Measurements from ENCODE around the gene C6orf132.

C6orf132 gene

DNA sequence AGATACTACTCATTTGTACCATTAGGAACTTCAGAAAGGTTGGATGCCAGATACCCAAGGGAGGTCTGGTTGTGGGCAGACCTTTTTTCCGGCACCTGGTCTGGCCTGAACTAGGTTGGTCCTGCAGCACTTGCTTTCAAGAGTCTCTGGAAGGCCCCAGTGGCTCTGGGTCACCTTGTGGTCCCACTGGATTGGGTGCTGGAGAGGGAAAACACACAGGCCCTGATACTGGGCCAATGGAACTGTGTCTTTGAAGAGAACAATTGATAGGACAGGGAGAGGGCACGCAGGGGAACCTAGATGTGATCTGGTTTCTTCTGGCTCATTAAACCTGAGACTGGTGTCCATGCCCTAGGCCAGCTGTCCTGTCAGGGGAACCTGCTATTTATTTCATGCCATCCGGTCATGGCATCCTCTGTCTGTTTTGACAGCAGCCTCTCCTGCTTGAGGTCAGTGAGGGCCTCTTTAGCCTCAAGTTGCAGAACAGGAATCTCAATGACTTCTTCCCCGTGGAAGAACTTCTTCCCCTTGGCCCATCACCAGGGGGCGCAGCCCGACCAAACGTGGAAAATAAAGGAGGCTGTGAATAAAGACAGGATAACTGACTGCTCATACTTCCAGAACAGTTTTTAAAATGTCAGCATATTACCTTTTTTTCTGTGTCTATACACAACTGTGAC, 67.1 kb downstream of the C6orf132 start:
- DNase-seq (ENCODE audit: low spot score) = peak; percentile 78

DNA sequence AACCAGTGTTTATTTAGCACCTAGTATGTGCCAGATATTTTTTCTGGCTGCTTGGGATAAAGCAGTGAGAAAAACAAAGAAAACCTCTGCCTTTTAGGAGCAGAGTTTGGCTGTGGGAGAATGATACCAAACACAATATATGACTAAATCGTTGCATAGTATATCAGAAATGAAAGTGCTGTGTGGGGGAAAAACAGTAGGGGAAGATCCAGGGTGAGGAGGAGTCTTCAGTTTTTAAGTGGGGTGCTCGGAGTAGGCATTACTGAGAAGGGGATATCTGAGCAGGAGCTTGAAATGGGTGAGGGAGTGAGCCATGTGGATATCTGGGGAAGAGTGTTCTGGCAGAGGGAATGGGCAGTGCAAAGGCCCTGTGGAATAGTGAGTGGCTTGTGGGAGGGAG, 69.1 kb downstream of the C6orf132 start:
- no peak for DNase-seq (ENCODE audit: low spot score)

DNA sequence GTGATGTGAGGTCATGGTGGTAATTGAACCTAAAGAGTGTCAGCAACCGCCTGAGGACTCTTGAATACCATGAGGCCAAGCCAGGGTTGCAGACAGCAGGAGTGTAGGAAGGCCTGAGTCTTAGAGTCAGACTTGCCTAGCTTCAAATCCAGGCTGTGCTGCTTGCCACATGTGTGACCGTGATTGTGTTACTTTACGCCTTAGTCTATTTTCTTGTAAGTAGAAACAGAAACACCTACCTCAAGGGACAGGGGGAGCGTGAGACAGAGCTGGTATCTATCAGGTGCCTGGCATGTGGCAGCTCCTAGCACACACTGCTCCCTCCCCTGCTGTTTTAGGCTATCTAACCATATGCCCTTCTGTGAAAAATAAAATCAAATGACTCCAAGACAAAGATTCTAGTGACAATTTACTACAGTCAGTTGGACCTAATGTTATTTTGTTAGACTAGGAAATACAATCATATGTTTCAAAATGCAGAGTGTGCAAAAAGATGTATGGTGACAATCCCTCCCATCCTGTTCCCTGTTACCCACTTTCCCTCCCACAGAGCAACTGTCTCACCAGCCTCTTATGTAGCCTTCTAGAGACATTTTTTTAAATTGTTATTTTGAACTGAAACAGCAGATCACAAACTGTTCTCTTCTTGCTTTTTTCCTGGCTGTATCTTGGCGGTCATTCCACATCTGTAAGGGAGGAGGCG, 70.4 kb downstream of the C6orf132 start:
- DNase-seq (ENCODE audit: low spot score) = no peak

DNA sequence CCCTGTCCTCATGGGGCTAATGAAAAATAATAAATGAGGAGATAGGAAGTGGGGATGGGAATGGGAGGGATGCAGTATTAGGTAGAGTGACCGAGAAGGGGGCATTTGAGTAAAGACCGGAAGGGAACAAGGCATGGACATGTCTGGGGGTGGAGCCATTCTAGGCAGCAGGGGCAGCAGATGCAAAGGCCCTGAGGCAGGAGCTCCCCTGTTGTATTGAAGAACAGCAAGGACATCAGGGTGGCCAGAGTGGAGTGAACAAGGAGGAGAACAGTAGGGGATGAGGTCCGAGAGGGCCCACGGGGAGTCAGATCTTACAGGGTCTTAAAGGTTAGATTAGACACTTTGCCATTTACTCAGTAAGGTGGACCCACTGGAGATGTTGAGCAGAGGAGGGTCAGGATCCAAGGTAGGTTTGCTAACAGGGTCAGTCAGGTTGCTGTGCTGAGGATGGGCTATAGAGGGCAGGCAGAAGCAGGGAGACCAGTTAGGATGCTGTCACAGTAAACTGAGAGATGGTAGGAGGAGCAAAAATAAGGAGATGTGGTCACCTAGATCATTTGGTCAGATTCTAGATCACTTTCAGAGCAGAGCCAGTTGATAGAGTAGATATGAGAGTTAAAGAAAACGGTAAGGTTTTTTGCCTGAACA, 73.4 kb downstream of the C6orf132 start:
- no peak for DNase-seq (ENCODE audit: low spot score)

DNA sequence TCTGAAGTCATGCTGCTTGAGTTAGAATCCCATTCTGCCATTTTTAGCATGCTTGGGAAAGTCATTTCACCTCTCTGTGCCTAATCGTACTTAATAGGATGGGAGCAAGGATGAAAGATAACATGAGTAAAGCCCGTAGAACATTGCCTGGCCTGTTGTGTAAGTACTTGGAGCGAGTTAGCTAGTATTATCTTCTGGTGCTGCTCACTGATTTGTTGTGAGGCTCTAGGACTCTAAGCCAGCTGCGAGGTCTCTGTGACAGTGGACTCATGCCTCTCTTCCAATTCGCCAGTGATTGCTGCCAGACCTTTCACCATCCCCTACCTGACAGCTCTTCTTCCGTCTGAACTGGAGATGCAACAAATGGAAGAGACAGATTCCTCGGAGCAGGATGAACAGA, 74.2 kb downstream of the C6orf132 start:
- DNase-seq (ENCODE audit: low spot score) = no peak

DNA sequence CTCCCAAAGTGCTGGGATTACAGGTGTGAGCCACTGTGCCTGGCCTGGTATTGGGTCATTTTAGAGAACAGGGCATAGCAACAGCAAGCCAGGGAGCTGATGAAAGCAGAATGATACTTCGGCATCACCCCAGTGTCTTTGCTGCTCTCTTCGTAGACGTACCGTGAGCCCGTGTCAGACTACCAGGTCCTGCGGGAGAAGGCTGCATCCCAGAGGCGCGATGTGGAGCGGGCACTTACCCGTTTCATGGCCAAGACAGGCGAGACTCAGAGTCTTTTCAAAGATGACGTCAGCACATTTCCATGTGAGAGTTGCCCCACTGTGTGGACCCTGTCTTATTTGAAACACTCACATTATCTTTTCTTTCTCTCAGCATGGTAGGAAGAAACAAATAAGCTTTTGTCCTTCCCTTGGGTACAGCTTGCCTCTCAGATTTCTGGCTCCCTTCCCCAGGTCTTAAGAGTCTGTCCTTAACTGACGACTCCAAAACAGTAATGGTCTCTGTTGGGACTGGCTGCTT, 76.2 kb downstream of the C6orf132 start:
- DNase-seq (ENCODE audit: low spot score) = no peak

DNA sequence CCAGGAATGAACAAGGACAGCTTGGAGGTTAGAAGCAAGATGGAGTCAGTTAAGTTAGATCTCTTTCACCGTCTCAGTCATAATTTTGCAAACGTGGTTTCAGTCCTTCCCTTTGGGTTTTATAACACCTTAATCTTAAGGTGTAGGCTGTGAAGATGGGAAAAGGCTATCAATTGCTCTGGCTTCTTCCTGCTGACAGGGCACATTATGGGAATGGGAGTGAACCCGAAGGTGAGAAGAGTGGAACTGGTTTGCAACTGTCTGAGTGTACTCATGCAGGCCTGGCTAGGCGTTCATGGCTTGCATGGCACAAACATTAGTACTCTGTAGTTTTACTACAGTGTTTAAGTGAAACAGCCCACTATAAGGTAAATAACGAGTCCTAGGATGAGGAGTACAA, 82.7 kb downstream of the C6orf132 start:
- no peak for DNase-seq (ENCODE audit: low spot score)

DNA sequence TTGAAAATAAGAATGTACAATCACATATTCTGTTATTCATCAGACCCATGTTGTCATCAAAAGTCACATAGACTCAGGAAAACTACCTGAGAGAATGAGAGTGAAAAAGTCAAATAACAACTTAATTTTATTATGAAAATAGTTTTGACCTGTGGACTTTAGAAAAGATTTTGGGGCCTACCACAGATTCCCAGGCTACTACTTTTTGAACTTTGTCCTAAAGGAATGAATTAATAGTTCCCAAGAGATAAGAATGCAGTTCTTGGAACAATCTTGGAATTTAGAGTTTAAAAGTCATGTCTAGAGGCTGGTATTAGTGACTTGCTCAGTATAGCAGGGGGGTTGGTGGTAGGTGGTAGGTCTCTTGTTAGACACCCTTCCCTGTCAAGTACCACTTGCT, 88.8 kb downstream of the C6orf132 start:
- DNase-seq (ENCODE audit: low spot score) = no peak

DNA sequence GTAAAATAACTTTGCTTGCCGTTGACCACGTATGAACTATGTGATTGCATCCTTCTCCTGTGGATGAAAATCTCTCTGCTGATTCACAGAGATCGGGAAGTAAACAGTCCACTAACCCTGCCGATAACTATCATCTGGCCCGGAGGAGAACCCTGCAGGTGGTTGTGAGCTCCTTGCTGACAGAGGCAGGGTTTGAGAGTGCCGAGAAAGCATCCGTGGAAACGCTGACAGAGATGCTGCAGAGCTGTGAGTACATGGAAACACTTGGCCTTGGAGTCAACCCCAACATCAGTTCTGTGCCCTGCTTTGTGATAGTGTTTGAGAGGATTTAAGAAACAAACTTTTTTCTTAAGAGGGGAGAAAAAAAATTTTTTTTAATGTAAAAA, 91.2 kb downstream of the C6orf132 start:
- DNase-seq (ENCODE audit: low spot score) = no peak

All from hepatic stellate cell (primary cell).